HG02840 (cell line): ENCODE results near the gene BCL6B.
"Not testable (repeated sequence)": the region's sequence is repeated elsewhere in the genome, so short reads cannot be mapped to it uniquely, and the experiment has no call there.

Experiments
- ATAC-seq: cut with Tn5 transposase; IDR thresholded peaks from one replicate; pipeline ENCODE4 v1.9.1; 2021; ENCODE audit warnings: mild to moderate bottlenecking, moderate library complexity, moderate number of reproducible peaks; ENCODE audit not compliant: unreplicated experiment, low FRiP score

BCL6B gene

DNA sequence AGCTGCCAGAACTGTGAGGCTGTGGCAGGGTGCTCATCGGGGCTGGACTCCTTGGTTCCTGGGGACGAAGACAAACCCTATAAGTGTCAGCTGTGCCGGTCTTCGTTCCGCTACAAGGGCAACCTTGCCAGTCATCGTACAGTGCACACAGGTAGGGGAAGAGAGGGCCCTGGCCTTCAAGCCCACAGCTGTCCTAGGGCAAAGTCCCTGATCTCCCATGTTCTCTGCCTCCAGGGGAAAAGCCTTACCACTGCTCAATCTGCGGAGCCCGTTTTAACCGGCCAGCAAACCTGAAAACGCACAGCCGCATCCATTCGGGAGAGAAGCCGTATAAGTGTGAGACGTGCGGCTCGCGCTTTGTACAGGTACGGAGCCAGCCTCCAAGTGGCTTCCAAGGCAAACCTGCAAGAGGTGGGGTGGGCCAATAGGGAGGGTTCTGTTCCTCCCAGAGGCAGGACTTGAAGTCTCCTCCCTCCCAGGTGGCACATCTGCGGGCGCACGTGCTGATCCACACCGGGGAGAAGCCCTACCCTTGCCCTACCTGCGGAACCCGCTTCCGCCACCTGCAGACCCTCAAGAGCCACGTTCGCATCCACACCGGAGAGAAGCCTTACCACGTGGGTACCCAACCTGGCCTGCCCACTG is 3.7 kb downstream of the BCL6B start:
- no peak for ATAC-seq

GRCh38 chr17:7027335-7027734 is 4.5 kb downstream of the BCL6B start:
- no peak for ATAC-seq

DNA sequence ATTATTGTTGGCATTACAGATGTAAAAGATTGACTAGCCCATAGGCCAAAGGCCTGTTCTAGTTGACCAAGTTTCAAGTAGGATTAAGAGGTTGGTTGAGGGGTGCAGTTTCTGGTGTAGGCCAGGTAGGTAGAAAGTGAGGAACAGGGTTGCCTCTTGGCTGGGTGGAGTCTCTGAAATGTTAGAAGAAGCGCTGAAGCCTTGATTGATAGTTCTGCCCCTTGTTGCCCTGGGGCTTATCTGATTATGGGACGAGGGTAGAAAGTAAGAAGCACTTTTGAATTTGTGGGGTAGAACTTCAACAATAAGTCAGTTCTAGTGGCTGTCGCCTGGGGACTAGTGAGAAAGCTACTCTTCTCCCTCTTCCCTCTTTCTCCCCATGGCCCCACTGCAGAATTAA is 6.2 kb downstream of the BCL6B start:
- ATAC-seq: no peak

- ATAC-seq: no peak
These were observed 6.8 kb downstream of the BCL6B start for GRCh38 chr17:7029659-7030058.

DNA sequence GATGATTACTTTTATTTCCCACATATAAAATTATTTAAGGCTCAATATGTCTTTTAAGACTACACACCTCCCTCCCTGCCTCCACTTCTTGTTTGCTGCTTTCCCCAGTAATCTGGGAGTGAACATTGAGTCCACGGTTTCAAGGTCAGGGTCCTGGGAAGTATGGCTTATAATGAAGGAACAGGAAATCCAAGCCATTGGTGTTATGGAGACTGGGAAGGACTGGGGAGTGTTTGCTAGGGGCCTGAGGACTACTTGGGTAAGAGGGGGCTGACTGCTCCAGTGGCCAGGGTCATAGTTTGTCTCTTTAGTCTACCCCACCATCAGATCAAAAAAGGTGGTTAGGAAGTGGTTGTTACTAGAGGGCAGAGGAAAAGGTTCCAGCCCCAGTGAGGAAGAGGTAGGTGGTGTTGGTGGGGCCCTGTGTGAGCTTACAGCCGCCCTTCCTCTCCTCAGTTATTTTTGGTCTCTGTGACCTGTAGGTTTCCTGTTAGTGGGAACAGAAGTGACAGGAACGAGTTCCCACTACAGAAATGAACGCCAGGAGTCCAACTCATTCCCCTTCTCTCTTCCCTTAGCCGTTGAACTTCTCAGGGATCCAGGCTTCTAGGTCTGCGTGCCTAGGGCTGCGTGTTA is 12.2 kb downstream of the BCL6B start:
- ATAC-seq: peak; percentile 11

- peak; percentile 95 for ATAC-seq
These were observed 12.9 kb downstream of the BCL6B start, which contains the start of gene SLC16A13 for GRCh38 chr17:7035591-7036368. TSS of gene SLC16A13 (plus strand) at chr17:7036015. CDS start at chr17:7036383, 368 bp downstream.

- no peak for ATAC-seq
These were observed 15.4 kb downstream of the BCL6B start for GRCh38 chr17:7038025-7038862.

- ATAC-seq: no peak
These were observed 17.0 kb downstream of the BCL6B start for GRCh38 chr17:7039832-7040231.

DNA sequence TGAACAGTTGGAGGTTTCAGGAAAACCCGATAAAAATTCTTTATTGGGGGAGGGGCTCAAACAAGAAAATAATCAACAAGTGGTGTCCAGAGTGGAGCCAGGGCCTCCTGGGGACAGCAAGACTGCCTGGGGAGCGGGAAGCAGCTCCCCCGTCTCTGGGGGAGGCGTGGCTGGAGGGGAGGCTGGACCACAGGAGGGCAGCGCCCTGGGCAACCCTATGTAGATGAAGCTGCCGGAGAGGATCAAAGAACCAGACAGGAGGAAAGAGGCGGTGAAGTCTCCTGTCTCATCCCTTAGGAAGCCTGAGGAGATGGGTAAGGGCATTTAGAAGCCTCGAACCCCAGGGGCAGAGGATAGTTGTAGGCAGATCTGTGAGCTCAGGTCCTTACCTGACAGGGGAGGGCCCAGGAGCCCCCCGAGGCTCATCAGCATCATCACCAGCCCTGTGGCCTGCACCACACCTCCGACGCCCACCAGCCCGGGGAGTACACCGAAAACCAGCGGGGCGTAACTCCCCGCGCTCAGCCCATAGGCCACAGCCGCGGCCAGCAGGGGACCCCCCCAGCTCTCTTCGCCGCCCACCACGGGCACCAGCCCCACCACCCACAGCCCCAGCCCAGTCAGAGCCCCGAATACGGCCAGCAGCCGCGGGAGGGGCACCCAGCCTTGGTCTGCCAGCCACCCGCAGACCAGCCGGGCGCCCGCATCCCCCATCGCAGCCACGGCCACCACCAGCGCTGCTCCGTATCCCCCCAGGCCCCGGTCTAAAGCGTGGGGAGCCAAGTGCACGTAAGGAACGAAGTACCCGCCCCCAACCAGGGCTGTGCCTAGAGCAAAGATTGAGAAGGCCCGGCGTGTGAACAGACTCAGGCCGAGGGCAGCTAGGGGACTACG is 19.0 kb downstream of the BCL6B start:
- no peak for ATAC-seq

DNA sequence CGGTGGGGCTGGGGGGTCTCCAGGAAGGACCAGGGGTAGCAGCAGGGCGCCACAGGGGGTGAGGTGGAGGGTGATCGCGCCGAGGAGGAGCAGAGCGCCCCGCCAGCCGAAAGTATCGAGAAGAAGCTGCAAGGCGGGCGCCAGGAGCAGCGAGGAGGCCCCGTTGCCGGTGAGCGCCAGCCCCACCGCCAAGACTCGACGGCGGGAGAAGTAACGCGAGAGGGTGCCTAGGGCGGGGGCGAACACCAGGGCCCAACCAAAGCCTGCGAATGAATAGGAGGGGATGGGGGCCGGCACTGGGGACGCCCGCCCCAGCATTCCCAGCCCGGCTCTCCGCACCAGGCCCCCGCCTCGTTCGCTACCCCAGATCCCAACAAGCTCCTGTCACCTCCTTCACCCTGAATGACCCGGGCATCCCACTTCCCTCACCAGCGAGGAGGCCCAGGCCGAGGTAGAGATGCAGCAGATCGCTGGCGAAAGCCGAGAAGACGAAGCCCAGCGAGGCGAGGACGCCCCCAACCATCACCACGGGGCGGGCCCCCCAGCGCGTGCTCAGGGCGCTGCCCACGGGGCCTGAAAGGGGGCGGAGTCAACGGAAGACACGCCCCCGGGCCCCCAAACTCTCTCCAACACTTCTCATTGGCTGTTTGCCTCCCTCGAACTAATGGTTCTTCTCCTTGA is 19.8 kb downstream of the BCL6B start:
- no peak for ATAC-seq

DNA sequence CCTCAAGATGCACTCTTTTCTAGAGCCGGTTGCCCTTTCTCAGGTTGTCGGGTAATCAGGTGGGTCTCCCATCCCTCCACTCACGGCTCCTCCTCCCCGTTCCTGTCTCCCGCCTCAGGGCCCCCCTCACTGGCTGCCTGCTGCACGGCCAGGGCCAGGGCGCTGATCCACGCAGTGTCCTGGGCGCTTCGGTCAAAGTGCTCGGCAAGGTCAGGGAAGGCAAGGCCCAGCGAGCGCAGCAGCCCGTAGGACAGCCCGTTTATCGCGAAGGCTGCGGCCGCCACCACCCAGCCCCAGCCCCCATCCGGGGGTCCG is 20.3 kb downstream of the BCL6B start:
- ATAC-seq: no peak

- ATAC-seq: no peak
These were observed 20.8 kb downstream of the BCL6B start, which contains the start of gene SLC16A11 for GRCh38 chr17:7043497-7044198. TSS of gene SLC16A11 (minus strand) at chr17:7044092. CDS start at chr17:7043513, 579 bp downstream.

DNA sequence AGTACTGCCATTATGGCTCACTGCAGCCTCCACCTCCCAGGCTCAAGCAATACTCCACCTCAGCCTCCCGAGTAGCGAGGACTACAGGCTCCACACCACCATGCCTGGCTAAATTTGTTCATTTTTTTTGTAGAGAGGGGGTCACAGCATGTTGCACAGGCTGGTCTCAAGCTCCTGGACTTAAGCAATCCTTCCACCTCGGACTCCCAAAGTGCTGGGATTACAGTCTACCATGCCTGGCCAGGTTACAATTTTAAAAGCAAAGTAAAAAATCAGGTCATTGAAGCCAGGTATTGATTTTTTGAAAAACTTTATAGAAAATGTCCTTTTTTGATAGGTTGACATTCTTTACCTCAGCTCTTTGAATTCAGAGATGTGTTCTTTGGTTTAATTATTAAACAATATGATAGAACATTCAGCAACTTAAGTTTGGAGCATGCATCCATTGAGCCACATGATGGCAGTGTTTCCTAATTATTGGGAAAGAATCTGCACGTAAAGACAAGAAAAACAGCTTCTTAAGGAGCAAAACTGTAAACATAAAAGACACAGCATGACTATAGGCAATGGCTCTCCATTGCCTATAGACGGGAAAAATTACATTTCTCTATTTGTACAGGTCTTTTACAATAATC is 22.8 kb downstream of the BCL6B start:
- no peak for ATAC-seq

- ATAC-seq: no peak
These were observed 23.4 kb downstream of the BCL6B start for GRCh38 chr17:7046127-7046724.

DNA sequence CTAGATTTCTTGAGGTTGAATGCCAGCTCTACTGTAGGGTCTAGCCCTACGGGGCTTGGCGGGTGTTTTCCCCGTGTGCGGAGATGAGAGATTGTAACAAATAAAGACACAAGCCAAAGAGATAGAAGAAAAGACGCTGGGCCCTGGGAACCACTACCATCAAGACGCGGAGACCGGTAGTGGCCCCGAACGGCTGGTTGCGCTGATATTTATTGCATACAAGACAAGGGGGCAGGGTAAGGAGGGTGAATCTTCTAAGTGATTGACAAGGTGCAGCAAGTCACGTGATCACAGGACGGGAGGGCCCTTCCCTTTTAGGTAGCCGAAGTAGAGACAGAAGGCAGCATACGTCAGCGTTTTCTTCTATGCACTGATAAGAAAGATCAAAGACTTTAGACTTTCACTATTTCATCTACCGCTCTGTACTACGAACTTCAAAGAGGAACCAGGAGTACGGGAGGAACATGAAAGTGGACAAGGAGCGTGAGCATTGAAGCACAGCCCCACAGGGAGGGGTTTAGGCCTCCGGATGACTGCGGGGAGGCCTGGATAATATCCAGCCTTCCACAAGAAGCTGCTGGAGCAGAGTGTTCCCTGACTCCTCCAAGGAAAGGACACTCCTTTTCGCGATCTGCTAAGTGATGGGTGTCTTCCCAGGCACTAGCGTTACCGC is 24.0 kb downstream of the BCL6B start:
- not testable (repeated sequence) for ATAC-seq

DNA sequence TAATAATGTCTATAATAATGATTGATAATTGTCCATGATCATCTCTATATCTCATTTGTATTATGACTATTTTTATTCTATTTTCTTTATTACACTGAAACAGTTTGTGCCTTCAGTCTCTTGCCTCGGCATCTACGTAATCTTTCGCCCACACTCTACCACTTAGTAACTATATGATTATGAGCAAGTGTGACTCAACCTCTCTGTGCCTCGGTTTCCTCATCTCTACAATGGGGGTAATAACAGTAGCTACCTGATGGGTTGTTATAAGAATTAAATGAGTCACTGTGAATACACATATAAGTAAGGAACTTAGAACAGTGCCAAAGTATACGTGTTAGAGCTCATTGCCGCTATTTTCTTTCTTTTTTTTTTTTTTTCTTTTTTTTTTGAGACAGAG is 24.7 kb downstream of the BCL6B start:
- ATAC-seq: no peak

DNA sequence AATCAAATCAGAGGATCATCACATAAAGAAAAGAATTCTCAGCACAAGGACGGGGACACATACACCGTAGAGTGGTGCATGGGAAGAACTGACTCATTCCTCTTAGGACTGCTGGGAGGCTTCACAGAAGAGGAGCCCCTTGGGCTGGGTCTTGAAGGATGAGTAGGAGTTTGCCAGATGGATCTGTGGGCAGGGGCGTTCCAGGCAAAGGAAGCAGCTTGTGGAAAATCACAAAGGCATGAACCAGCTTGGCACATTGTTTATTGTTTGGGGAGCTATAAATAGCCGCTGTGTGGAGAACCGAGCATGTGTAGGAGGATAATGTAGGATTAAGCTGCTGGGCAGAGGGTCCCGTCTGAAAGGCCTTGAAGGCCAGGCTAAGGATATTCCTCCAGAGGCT is 26.1 kb downstream of the BCL6B start:
- ATAC-seq: no peak
